HUDEP-2 (cell line): ENCODE data around the gene FXYD7.
"Not testable (repeated sequence)": the region's sequence is repeated elsewhere in the genome, so short reads cannot be mapped to it uniquely, and the experiment has no call there.

Experiments
- DNase-seq, 76 experiments: peaks; one replicate each; lab custom pipeline; 2025; ENCODE audit not compliant: unreplicated experiment in 76 of 76; lab: John Stamatoyannopoulos, UW

FXYD7 gene

GRCh38 chr19:35143231-35143715 lies at the start of gene FXYD7:
Gene FXYD7 (plus strand): TSS chr19:35143255. CDS start chr19:35143334, 79 bp downstream.
- no peak for DNase-seq

- DNase-seq, result no peak
Measured at GRCh38 chr19:35093430-35093829, 49.6 kb upstream of the FXYD7 start.

- DNase-seq, result no peak
Measured at GRCh38 chr19:35093941-35094647, 49.0 kb upstream of the FXYD7 start.

- no peak for DNase-seq
Measured at GRCh38 chr19:35094656-35095055, 48.4 kb upstream of the FXYD7 start.

GRCh38 chr19:35095667-35096368 lies 47.2 kb upstream of the FXYD7 start:
- DNase-seq, result no peak

- peak in 12 of 76 experiments; percentile 9 to 35 (median 20) for DNase-seq
Measured at GRCh38 chr19:35098413-35099049, 44.5 kb upstream of the FXYD7 start.

GRCh38 chr19:35099155-35099896 lies 43.7 kb upstream of the FXYD7 start:
- no peak for DNase-seq

GRCh38 chr19:35099897-35100275 lies 43.2 kb upstream of the FXYD7 start:
- DNase-seq, result no peak

GRCh38 chr19:35100588-35101533 lies 42.2 kb upstream of the FXYD7 start:
- no peak for DNase-seq

GRCh38 chr19:35101949-35102348 lies 41.1 kb upstream of the FXYD7 start:
- DNase-seq, result not testable (repeated sequence)

GRCh38 chr19:35103614-35104013 lies 39.4 kb upstream of the FXYD7 start:
- not testable (repeated sequence) for DNase-seq

GRCh38 chr19:35104361-35104760 lies 38.7 kb upstream of the FXYD7 start:
- DNase-seq, result no peak

- no peak for DNase-seq
Measured at GRCh38 chr19:35105047-35105410, 38.0 kb upstream of the FXYD7 start.

GRCh38 chr19:35105411-35106290 lies 37.4 kb upstream of the FXYD7 start:
- DNase-seq, result no peak

- no peak for DNase-seq
Measured at GRCh38 chr19:35106291-35106583, 36.8 kb upstream of the FXYD7 start.

- no peak for DNase-seq
Measured at GRCh38 chr19:35106898-35107541, 36.0 kb upstream of the FXYD7 start.

GRCh38 chr19:35107545-35107944 lies 35.5 kb upstream of the FXYD7 start:
- DNase-seq, result peak in 5 of 76 experiments; percentile 7 to 33 (median 18)

- DNase-seq, result no peak
Measured at GRCh38 chr19:35108730-35109129, 34.3 kb upstream of the FXYD7 start.
